Activated T-helper 1 cell treated with anti-CD3 and anti-CD28 coated beads, Interleukin-12 subunit alpha, Interleukin-12 subunit beta, Interleukin-2, Interleukin-4 antibody, amounts not matched to agents 30 ng/mL and 10 ng/mL and 1 ng/mL, durations not matched to agents 14 hours and 24 hours and 36 hours (primary cell): ENCODE measurements around the gene MYBPH. TPM values are rescaled to one million over a fixed set of nuclear protein-coding genes. Genes with fewer than 3 reads are reported as not detected.

Source experiments
- DNase-seq: peaks from one replicate; pipeline ENCODE4 v3.0.0; 2021; ENCODE audit warnings: low spot score
- H3K27ac Mint-ChIP-seq: one replicate; pipeline ENCODE4 v1.8.0; 2021; ENCODE audit warnings: mild to moderate bottlenecking, mixed read lengths
- H3K27me3 Mint-ChIP-seq: one replicate; pipeline ENCODE4 v1.8.0; 2022; ENCODE audit warnings: mild to moderate bottlenecking, moderate library complexity, mixed read lengths; ENCODE audit not compliant: insufficient read depth
- H3K36me3 Mint-ChIP-seq: one replicate; pipeline ENCODE4 v1.8.0; 2021; ENCODE audit warnings: low read depth, mixed read lengths
- H3K4me1 Mint-ChIP-seq: one replicate; pipeline ENCODE4 v1.8.0; 2021; ENCODE audit warnings: low read depth, mixed read lengths
- H3K4me3 Mint-ChIP-seq: one replicate; pipeline ENCODE4 v1.8.0; 2021; ENCODE audit warnings: mild to moderate bottlenecking, moderate library complexity, mixed read lengths
- H3K9me3 Mint-ChIP-seq: one replicate; pipeline ENCODE4 v1.8.0; 2021; ENCODE audit warnings: mixed read lengths
- intact Hi-C: fragments of 100-400 bp; cut with micrococcal nuclease; formaldehyde crosslinking; loops from one replicate; pipeline ENCODE4 v1.15.1; 2024
- total RNA-seq: library from RNA; stranded (reverse); gene quantifications from 2 replicates; pipeline ENCODE4 v1.2.3, GENCODE V29; 2022

MYBPH gene
- total RNA-seq, 1 donor from 2014 or later = not detected

DNA sequence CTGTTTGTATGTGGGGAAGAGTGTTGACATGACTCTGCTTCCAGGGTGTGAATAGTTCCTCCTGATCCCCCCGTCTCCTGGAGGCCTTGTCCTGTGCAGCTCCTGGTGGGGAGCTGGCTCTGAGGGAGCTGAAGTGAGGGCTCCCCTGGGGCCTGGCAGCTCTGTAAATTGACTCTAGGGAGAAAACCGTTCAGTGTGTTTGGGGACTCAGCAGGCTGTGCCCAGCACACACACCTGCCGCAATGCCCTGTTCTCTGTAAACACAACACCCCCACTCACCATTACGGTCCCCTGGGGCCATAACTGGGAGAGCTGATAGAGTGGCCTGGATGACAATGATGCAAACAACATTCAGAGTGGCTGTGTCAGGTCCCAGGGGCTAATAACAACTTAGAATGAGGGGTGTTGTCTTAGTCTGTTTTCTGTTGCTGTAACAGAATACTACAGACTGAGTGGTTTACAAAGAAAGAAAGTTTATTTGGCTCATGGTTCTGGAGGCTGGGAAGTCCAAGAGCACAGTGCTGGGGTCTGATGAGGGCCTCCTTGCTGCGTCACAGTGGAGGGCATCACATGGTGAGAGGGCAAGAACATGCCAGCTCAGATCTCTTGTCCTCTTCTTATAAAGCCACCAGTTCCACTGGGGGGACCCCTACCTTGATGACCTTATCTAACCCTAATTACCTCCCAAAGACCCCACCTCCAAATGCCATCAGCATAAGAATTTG is 32.8 kb downstream of the MYBPH start:
- DNase-seq = no peak
- no peak overlapping the region for H3K4me3 Mint-ChIP-seq
- intact Hi-C loops = no loop called here
- H3K36me3 Mint-ChIP-seq = no peaks in the 10 kb centered on the region
- peaks cover 2% of the 10 kb centered on the region for H3K27me3 Mint-ChIP-seq
- H3K9me3 Mint-ChIP-seq = no peaks in the 10 kb centered on the region
- no peaks in the 10 kb centered on the region for H3K4me1 Mint-ChIP-seq
- H3K27ac Mint-ChIP-seq = no peak overlapping the region

DNA sequence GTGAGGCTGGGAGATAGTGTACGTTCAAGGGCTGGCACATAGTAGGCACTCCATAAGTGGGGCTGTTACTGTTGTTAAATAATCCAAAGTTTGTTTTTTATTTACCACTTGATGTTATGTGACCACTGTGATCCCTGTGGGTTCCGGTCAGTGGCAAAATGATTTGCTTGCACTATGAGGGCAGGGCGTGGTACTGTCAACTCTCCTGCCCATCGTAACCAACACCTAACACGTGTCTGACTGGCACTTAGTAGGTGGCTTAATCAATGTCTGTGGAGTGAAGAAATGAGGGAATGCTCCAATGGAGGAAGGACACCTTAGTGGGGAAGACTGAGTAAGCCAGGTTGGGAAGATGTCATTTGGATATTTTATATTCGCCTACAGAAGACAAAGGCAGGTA is 33.5 kb downstream of the MYBPH start:
- H3K27ac Mint-ChIP-seq = no peak overlapping the region
- no peaks in the 10 kb centered on the region for H3K4me1 Mint-ChIP-seq
- no peaks in the 10 kb centered on the region for H3K9me3 Mint-ChIP-seq
- peaks cover 2% of the 10 kb centered on the region for H3K27me3 Mint-ChIP-seq
- H3K36me3 Mint-ChIP-seq = no peaks in the 10 kb centered on the region
- no peak for DNase-seq
- intact Hi-C loops = no loop called here
- no peak overlapping the region for H3K4me3 Mint-ChIP-seq

DNA sequence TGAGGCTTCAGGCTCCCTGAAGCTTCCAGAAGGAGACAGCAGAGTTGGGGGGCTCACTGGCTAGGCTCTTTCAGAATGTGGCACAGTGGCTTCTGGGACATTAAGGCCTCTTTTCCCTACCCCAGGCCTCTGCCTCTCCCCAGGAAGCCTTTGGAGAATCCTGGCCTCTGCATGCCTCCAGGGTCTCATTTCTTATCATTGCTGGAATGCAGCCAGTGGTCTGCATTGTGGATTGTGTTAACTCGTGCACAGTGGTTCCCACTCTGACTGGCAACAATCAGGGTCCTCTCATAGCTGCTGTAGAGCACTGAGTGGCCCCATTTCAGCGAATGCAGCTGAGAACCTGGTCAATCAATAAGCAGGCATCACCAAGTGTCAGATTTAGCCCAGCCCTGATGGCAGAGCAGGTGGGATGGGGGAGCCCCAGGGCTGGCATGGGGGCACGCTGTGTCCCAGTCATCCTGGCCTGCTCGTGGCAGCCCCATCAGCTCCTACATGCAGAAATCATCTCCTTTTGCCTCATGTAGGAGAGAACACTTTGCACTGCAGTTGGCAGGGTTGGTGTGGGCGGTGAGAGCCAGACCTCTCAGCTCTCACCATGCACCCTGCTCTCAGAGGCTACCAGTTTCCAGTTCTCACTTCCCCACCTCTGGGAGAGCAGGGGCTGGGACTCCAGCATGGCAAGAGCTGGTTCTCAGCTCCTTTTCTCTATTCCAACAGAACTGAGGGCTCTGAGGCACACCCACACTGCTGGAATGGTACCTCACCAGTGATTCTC is 34.7 kb downstream of the MYBPH start:
- H3K36me3 Mint-ChIP-seq = no peaks in the 10 kb centered on the region

DNA sequence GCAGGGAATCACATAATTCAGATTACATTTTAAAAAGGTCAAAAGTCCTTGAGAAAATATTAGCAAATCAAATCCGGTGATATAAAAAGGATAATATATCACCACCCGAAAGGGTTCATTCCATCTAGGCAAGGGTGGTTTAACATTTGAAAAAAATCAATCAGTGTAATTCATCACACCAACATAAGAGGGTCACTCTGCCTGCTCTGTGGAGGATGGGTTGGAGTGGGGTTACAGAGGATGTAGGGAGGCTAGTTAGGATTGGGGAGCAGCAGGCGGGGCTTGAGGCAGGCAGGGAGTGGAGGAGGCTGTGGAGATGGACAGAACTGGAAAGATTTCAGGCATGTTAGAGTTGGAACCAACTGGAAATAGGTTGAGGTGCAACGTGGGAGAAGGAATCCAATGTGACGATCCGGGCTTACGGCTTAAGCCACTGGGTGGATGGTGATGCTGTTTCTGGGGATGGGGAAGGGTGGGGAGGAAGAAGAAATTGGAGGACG is 35.6 kb downstream of the MYBPH start:
- Mint-ChIP-seq H3K9me3 (no peaks in the 10 kb centered on the region), H3K36me3 (no peaks in the 10 kb centered on the region), H3K27ac (no peak overlapping the region), H3K4me3 (no peak overlapping the region), H3K4me1 (peaks cover 6% of the 10 kb centered on the region), H3K27me3 (peaks cover 6% of the 10 kb centered on the region)
- DNase-seq = no peak
- intact Hi-C loops = no loop called here

More for the DNA sequence above, 34.7 kb downstream of the MYBPH start:
- no peak for DNase-seq
- Mint-ChIP-seq H3K4me1 (peaks cover 3% of the 10 kb centered on the region), H3K27ac (no peak overlapping the region), H3K4me3 (no peak overlapping the region), H3K27me3 (peaks cover 4% of the 10 kb centered on the region), H3K9me3 (no peaks in the 10 kb centered on the region)
- intact Hi-C loops = no loop called here

DNA sequence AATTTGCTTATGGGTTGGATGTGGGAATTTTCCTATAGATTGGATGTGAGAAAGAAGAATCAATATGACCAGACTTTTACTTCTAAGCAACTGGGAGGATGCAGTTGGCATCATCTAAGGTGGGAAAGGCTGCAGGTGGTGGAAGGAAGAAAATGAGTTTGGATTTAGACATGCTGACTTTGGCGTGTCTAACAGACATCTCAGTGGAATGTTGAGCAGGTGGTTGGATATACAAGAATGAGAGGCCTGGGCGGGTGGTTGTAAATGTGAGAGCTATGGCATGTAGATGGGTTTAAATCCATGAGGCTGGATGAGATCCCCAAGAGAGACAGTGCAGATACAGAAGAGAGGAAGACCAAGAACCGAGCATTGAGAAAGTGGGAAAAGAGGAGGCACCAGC is 37.6 kb downstream of the MYBPH start:
- Mint-ChIP-seq H3K27me3 (peaks cover 6% of the 10 kb centered on the region), H3K9me3 (no peaks in the 10 kb centered on the region), H3K4me1 (peaks cover 6% of the 10 kb centered on the region), H3K27ac (no peak overlapping the region), H3K4me3 (no peak overlapping the region), H3K36me3 (no peaks in the 10 kb centered on the region)
- DNase-seq = no peak
- intact Hi-C loops = no loop called here

DNA sequence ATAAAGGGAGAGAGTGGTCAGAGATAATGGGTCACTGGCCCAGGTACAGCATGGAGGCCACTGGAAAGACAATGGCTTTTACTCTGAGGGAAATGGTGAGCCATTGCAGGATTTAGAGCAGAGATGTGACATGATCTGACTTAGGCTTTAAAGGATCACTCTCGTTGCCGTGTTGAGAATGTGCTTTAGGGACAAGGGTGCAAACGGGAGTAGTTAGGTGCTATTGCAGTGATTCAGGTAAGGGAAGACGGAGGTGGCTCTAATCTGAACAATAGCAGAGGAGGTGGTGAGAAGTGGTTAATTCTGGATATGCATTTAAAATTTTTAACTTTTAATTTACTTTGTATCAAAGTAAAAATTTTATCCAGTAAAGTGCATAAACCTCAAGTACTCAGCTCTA is 38.3 kb downstream of the MYBPH start:
- Mint-ChIP-seq H3K27ac (no peak overlapping the region), H3K36me3 (no peaks in the 10 kb centered on the region), H3K4me1 (peaks cover 6% of the 10 kb centered on the region), H3K27me3 (peaks cover 6% of the 10 kb centered on the region), H3K9me3 (no peaks in the 10 kb centered on the region), H3K4me3 (no peak overlapping the region)
- DNase-seq = no peak
- intact Hi-C loops = no loop called here

GRCh38 chr1:203136409-203137042 is 39.1 kb downstream of the MYBPH start:
- Mint-ChIP-seq H3K27me3 (peaks cover 6% of the 10 kb centered on the region), H3K4me1 (peaks cover 6% of the 10 kb centered on the region)
- intact Hi-C loops = no loop called here

DNA sequence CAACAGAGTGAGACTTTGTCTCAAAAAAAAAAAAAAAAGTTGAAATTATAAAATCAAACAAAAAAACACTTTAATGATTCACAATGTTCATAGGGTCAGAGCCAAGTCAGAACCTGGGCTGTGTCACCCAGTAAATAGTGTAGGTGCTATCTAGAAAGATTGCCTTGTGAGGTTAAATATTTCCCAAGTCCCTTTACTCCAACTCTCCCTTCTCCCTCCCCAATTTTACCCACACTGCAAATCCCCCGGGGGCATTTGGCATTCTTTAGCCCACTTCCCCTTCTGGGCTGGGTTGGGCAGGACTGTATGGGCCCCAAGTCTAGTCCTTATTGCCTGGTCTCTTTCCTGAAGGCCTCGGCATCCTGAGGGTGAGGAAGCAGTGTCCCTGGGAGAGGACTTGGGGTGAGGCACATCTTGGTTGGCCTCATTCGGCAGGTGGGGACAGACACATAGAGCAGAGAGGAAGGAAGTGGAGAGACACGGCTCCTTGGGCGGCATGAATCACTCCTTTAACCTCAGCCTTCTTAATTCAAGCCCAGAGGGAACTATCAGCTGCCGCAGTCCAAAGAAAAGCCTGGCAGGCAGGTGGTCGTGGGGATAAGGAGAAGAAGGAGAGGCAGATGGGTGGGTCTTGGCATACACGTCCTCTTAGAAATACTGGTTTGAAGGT is 39.9 kb downstream of the MYBPH start:
- H3K27me3 Mint-ChIP-seq = peaks cover 5% of the 10 kb centered on the region
- no peaks in the 10 kb centered on the region for H3K9me3 Mint-ChIP-seq
- H3K27ac Mint-ChIP-seq = no peak overlapping the region
- no peak for DNase-seq
- intact Hi-C loops = no loop called here
- H3K4me1 Mint-ChIP-seq = peaks cover 6% of the 10 kb centered on the region
- H3K4me3 Mint-ChIP-seq = no peak overlapping the region
- no peaks in the 10 kb centered on the region for H3K36me3 Mint-ChIP-seq

More at GRCh38 chr1:203136409-203137042, 39.1 kb downstream of the MYBPH start:
- Mint-ChIP-seq H3K27ac (no peak overlapping the region), H3K4me3 (no peak overlapping the region), H3K9me3 (no peaks in the 10 kb centered on the region), H3K36me3 (no peaks in the 10 kb centered on the region)
- no peak for DNase-seq

- Mint-ChIP-seq H3K4me3 (no peak overlapping the region), H3K4me1 (peaks cover 6% of the 10 kb centered on the region), H3K9me3 (no peaks in the 10 kb centered on the region), H3K27ac (no peak overlapping the region), H3K36me3 (no peaks in the 10 kb centered on the region), H3K27me3 (peaks cover 5% of the 10 kb centered on the region)
- no peak for DNase-seq
- intact Hi-C loops = no loop called here
Observed at GRCh38 chr1:203133970-203134725, 41.5 kb downstream of the MYBPH start.

- Mint-ChIP-seq H3K36me3 (no peaks in the 10 kb centered on the region), H3K27me3 (peaks cover 22% of the 10 kb centered on the region), H3K9me3 (no peaks in the 10 kb centered on the region), H3K4me3 (no peak overlapping the region), H3K4me1 (peaks cover 13% of the 10 kb centered on the region), H3K27ac (no peak overlapping the region)
- no peak for DNase-seq
- intact Hi-C loops = no loop called here
Observed at GRCh38 chr1:203131548-203132200, 44.0 kb downstream of the MYBPH start.

DNA sequence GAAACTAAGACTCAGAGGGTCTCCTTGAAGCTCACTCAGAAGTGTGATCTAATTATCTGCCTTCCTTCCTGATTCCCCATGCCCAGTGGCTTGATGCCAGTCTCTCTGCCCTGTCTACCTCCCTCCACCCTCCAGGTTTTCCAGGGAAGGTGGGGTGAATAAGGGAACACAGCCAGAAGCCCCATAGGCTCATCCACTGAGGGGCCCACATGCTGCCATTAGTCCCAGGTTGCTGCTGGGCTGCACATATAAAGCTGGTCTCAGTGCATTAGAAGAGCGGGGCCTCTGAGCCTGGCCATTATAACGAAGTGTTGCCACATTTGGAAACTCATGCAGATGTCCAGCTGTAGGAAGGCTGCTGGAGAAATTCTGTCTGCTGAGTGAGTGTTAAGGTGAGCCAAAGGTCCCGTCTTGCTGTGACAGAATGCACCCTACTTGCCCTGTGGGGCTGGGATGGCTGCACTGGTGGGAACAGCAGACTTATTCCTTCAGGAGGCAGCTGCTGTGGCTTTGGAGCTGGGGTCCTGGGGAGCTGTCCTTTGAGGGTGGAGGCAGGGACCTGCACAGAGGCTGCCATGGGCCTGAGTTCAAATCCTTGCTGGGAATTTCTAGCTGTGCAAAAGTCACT is 45.2 kb downstream of the MYBPH start:
- Mint-ChIP-seq H3K27ac (no peak overlapping the region), H3K36me3 (no peaks in the 10 kb centered on the region), H3K27me3 (peaks cover 28% of the 10 kb centered on the region), H3K4me1 (peaks cover 7% of the 10 kb centered on the region), H3K9me3 (no peaks in the 10 kb centered on the region), H3K4me3 (no peak overlapping the region)
- no peak for DNase-seq
- intact Hi-C loops = no loop called here
